Measurements from ENCODE around the gene CARM1. TPM values are rescaled to one million over a fixed set of nuclear protein-coding genes. Genes with fewer than 3 reads are reported as not detected.

Gene CARM1
- total and polyA plus RNA-seq, 2 of the 13 experiments (the other 11 are each of a cell fraction or from before 2014, with no cell fraction given): 27.6 to 55.8 TPM

DNA sequence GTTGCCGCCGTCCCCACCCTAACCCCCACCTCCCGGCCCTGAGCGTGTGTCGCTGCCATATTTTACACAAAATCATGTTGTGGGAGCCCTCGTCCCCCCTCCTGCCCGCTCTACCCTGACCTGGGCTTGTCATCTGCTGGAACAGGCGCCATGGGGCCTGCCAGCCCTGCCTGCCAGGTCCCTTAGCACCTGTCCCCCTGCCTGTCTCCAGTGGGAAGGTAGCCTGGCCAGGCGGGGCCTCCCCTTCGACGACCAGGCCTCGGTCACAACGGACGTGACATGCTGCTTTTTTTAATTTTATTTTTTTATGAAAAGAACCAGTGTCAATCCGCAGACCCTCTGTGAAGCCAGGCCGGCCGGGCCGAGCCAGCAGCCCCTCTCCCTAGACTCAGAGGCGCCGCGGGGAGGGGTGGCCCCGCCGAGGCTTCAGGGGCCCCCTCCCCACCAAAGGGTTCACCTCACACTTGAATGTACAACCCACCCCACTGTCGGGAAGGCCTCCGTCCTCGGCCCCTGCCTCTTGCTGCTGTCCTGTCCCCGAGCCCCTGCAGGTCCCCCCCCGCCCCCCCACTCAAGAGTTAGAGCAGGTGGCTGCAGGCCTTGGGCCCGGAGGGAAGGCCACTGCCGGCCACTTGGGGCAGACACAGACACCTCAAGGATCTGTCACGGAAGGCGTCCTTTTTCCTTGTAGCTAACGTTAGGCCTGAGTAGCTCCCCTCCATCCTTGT is 50.7 kb downstream of the CARM1 start (continued):
- TF ChIP-seq, protein P1, sequence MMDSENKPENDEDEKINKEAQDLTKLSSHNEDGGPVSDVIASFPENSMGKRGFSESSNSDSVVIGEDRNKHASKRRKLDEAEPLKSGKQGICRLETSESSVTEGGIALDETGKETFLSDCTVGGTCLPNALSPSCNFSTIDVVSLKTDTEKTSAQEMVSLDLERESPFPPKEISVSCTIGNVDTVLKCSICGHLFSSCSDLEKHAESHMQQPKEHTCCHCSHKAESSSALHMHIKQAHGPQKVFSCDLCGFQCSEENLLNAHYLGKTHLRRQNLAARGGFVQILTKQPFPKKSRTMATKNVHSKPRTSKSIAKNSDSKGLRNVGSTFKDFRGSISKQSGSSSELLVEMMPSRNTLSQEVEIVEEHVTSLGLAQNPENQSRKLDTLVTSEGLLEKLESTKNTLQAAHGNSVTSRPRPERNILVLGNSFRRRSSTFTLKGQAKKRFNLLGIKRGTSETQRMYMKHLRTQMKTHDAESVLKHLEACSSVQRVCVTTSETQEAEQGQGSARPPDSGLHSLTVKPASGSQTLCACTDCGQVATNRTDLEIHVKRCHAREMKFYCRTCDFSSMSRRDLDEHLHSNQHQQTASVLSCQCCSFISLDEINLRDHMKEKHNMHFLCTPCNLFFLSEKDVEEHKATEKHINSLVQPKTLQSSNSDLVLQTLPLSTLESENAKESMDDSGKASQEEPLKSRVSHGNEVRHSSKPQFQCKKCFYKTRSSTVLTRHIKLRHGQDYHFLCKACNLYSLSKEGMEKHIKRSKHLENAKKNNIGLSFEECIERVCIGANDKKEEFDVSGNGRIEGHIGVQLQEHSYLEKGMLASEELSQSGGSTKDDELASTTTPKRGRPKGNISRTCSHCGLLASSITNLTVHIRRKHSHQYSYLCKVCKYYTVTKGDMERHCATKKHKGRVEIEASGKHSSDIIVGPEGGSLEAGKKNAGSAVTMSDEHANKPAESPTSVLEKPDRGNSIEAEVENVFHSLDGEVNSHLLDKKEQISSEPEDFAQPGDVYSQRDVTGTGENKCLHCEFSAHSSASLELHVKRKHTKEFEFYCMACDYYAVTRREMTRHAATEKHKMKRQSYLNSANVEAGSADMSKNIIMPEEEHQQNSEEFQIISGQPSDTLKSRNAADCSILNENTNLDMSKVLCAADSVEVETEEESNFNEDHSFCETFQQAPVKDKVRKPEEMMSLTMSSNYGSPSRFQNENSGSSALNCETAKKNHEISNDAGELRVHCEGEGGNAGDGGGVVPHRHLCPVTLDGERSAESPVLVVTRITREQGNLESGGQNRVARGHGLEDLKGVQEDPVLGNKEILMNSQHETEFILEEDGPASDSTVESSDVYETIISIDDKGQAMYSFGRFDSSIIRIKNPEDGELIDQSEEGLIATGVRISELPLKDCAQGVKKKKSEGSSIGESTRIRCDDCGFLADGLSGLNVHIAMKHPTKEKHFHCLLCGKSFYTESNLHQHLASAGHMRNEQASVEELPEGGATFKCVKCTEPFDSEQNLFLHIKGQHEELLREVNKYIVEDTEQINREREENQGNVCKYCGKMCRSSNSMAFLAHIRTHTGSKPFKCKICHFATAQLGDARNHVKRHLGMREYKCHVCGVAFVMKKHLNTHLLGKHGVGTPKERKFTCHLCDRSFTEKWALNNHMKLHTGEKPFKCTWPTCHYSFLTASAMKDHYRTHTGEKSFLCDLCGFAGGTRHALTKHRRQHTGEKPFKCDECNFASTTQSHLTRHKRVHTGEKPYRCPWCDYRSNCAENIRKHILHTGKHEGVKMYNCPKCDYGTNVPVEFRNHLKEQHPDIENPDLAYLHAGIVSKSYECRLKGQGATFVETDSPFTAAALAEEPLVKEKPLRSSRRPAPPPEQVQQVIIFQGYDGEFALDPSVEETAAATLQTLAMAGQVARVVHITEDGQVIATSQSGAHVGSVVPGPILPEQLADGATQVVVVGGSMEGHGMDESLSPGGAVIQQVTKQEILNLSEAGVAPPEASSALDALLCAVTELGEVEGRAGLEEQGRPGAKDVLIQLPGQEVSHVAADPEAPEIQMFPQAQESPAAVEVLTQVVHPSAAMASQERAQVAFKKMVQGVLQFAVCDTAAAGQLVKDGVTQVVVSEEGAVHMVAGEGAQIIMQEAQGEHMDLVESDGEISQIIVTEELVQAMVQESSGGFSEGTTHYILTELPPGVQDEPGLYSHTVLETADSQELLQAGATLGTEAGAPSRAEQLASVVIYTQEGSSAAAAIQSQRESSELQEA (CRISPR knock-in tag; IDR thresholded peaks at IDR 0.05; ENCODE audit: not compliant biosample characterization): no peak
- TF ChIP-seq ZMYM2 (CRISPR knock-in tag; IDR thresholded peaks at IDR 0.05): no peak
- TF ChIP-seq HOXA9 (CRISPR knock-in tag; IDR thresholded peaks at IDR 0.05; ENCODE audit: borderline replicate concordance): no peak
- TF ChIP-seq ZMYM4 (CRISPR knock-in tag; IDR thresholded peaks at IDR 0.05): no peak
- TF ChIP-seq RBM22 (optimal IDR thresholded peaks at IDR 0.05; ENCODE audit: low read length): peak; percentile 80
- no peak for TF ChIP-seq KLF12 (CRISPR knock-in tag; IDR thresholded peaks at IDR 0.05; ENCODE audit: borderline replicate concordance)
- TF ChIP-seq MED13 (CRISPR knock-in tag; IDR thresholded peaks at IDR 0.05): no peak
- no peak for TF ChIP-seq ZNF383 (CRISPR knock-in tag; IDR thresholded peaks at IDR 0.05; ENCODE audit: borderline replicate concordance)
- TF ChIP-seq ZNF44 (CRISPR knock-in tag; IDR thresholded peaks at IDR 0.05): no peak
